HG03439 (cell line): ENCODE data around the gene FSD1L.

ENCODE experiments used
- ATAC-seq: cut with Tn5 transposase; IDR thresholded peaks from one replicate; pipeline ENCODE4 v1.9.1; 2021; ENCODE audit warnings: mild to moderate bottlenecking, moderate library complexity; ENCODE audit not compliant: unreplicated experiment

The FSD1L gene

GRCh38 chr9:105447814-105448812, at the start of gene FSD1L:
Gene FSD1L, plus strand, starts transcription at chr9:105448034. Its CDS starts 187 bp downstream, at chr9:105448221.
- ATAC-seq: peak; percentile 97

- ATAC-seq: no peak
These were observed 48.7 kb upstream of the FSD1L start for GRCh38 chr9:105399117-105399516.

- no peak for ATAC-seq
These were observed 46.2 kb upstream of the FSD1L start for GRCh38 chr9:105401651-105402050.

- no peak for ATAC-seq
These were observed 44.1 kb upstream of the FSD1L start for GRCh38 chr9:105403552-105404248.

- peak; percentile 92 for ATAC-seq
These were observed 42.2 kb upstream of the FSD1L start for GRCh38 chr9:105405514-105406131.

GRCh38 chr9:105406369-105406768, 41.5 kb upstream of the FSD1L start:
- ATAC-seq: no peak

- no peak for ATAC-seq
These were observed 34.3 kb upstream of the FSD1L start for GRCh38 chr9:105413525-105413924.

GRCh38 chr9:105414947-105415661, 32.7 kb upstream of the FSD1L start:
- peak; percentile 72 for ATAC-seq

GRCh38 chr9:105415662-105415980, 32.2 kb upstream of the FSD1L start:
- ATAC-seq: no peak

GRCh38 chr9:105416840-105417239, 31.0 kb upstream of the FSD1L start:
- no peak for ATAC-seq

- no peak for ATAC-seq
These were observed 29.0 kb upstream of the FSD1L start for GRCh38 chr9:105418588-105419500.

GRCh38 chr9:105419816-105420597, 27.8 kb upstream of the FSD1L start:
- no peak for ATAC-seq

- ATAC-seq: no peak
These were observed 26.7 kb upstream of the FSD1L start for GRCh38 chr9:105421154-105421553.

- no peak for ATAC-seq
These were observed 26.0 kb upstream of the FSD1L start for GRCh38 chr9:105421864-105422263.

- ATAC-seq: no peak
These were observed 21.9 kb upstream of the FSD1L start for GRCh38 chr9:105425816-105426433.

- no peak for ATAC-seq
These were observed 21.2 kb upstream of the FSD1L start for GRCh38 chr9:105426657-105427056.

- no peak for ATAC-seq
These were observed 16.2 kb upstream of the FSD1L start for GRCh38 chr9:105431424-105432246.
